ENCODE results near the gene FBXL7. TPM values are rescaled to one million over a fixed set of nuclear protein-coding genes. Genes with fewer than 3 reads are reported as not detected.

The FBXL7 gene
- total RNA-seq, 2 experiments from 2014 or later: not detected

GRCh38 chr5:15643731-15644130, 143.8 kb downstream of the FBXL7 start:
- CTCF ChIA-PET: interaction anchor here (0.7 kb wide), 1 partner anchor 8 kb away, joined by 3 read pairs; no protein-coding TSS in a partner anchor
- no peak for ATAC-seq
- Mint-ChIP-seq H3K36me3 (ENCODE audit: low read depth) (no peaks in the 10 kb centered on the region), H3K9me3 (peaks cover 8% of the 10 kb centered on the region), H3K27ac (no peak overlapping the region), H3K4me1 (ENCODE audit: low read depth) (no peaks in the 10 kb centered on the region), H3K4me3 (no peak overlapping the region), H3K27me3 (no peaks in the 10 kb centered on the region)
- intact Hi-C loops (cut with micrococcal nuclease): no loop called here
- TF ChIP-seq CTCF (IDR thresholded peaks at IDR 0.05): no peak
- POLR2A ChIA-PET: no interaction called here
- no peak for DNase-seq

- no peaks in the 10 kb centered on the region for H3K4me1 Mint-ChIP-seq (ENCODE audit: low read depth)
- no peaks in the 10 kb centered on the region for H3K27me3 Mint-ChIP-seq
- intact Hi-C loops (cut with micrococcal nuclease): no loop called here
- H3K4me3 Mint-ChIP-seq: no peak overlapping the region
- POLR2A ChIA-PET: no interaction called here
- no peak for TF ChIP-seq CTCF (IDR thresholded peaks at IDR 0.05)
- CTCF ChIA-PET: no interaction called here
- H3K27ac Mint-ChIP-seq: no peak overlapping the region
- no peak for ATAC-seq
- peaks cover 8% of the 10 kb centered on the region for H3K9me3 Mint-ChIP-seq
- no peaks in the 10 kb centered on the region for H3K36me3 Mint-ChIP-seq (ENCODE audit: low read depth)
- DNase-seq: no peak
Observed at GRCh38 chr5:15645381-15646160, 145.6 kb downstream of the FBXL7 start.

GRCh38 chr5:15646371-15646770, 146.4 kb downstream of the FBXL7 start:
- POLR2A ChIA-PET: no interaction called here
- CTCF ChIA-PET: no interaction called here
- no peak for TF ChIP-seq CTCF (IDR thresholded peaks at IDR 0.05)

GRCh38 chr5:15647251-15647650, 147.3 kb downstream of the FBXL7 start:
- CTCF ChIA-PET: no interaction called here
- POLR2A ChIA-PET: no interaction called here
- no peak for DNase-seq
- Mint-ChIP-seq H3K4me1 (ENCODE audit: low read depth) (no peaks in the 10 kb centered on the region), H3K4me3 (no peak overlapping the region), H3K36me3 (ENCODE audit: low read depth) (no peaks in the 10 kb centered on the region), H3K9me3 (peaks cover 9% of the 10 kb centered on the region), H3K27me3 (no peaks in the 10 kb centered on the region), H3K27ac (no peak overlapping the region)
- TF ChIP-seq CTCF (IDR thresholded peaks at IDR 0.05): no peak
- ATAC-seq: no peak
- intact Hi-C loops (cut with micrococcal nuclease): no loop called here

More at GRCh38 chr5:15646371-15646770, 146.4 kb downstream of the FBXL7 start:
- intact Hi-C loops (cut with micrococcal nuclease): no loop called here
- ATAC-seq (no peak), DNase-seq (no peak)
- Mint-ChIP-seq H3K4me1 (ENCODE audit: low read depth) (no peaks in the 10 kb centered on the region), H3K27me3 (no peaks in the 10 kb centered on the region), H3K27ac (no peak overlapping the region), H3K4me3 (no peak overlapping the region), H3K36me3 (ENCODE audit: low read depth) (no peaks in the 10 kb centered on the region), H3K9me3 (peaks cover 9% of the 10 kb centered on the region)

- POLR2A ChIA-PET: no interaction called here
- CTCF ChIA-PET: no interaction called here
- Mint-ChIP-seq H3K27me3 (no peaks in the 10 kb centered on the region), H3K9me3 (peaks cover 9% of the 10 kb centered on the region), H3K4me3 (no peak overlapping the region), H3K36me3 (ENCODE audit: low read depth) (no peaks in the 10 kb centered on the region), H3K27ac (no peak overlapping the region), H3K4me1 (ENCODE audit: low read depth) (no peaks in the 10 kb centered on the region)
- intact Hi-C loops (cut with micrococcal nuclease): no loop called here
- no peak for TF ChIP-seq CTCF (IDR thresholded peaks at IDR 0.05)
- DNase-seq (no peak), ATAC-seq (no peak)
Observed at GRCh38 chr5:15650266-15650665, 150.3 kb downstream of the FBXL7 start.
